ENCODE data around the gene SULT1B1.

SULT1B1 gene

GRCh38 chr4:69763233-69763632 lies 2.8 kb upstream of the SULT1B1 start:
- H3K36me3 ChIP-seq (ENCODE audit: insufficient read depth, low read length): no peaks in the 10 kb centered on the region
- H4K20me1 ChIP-seq (ENCODE audit: insufficient read depth, low read length): no peaks in the 10 kb centered on the region
- no peaks in the 10 kb centered on the region for H3K4me1 ChIP-seq (ENCODE audit: insufficient read depth, low read length, severe bottlenecking)
- H3K9ac ChIP-seq (ENCODE audit: low read length): no peak overlapping the region
- no peaks in the 10 kb centered on the region for H3K27me3 ChIP-seq (ENCODE audit: insufficient read depth, low read length)
- no peaks in the 10 kb centered on the region for H3K9me2 ChIP-seq (ENCODE audit: low read depth, low read length)
- no peak overlapping the region for H3K4me2 ChIP-seq (ENCODE audit: low read length)
- no peak overlapping the region for H3K27ac ChIP-seq (ENCODE audit: low read depth, low read length, poor library complexity, severe bottlenecking)
- H3K4me3 ChIP-seq (ENCODE audit: low read depth, low read length, poor library complexity, severe bottlenecking): no peak overlapping the region
- H3F3A ChIP-seq (ENCODE audit: insufficient read depth, low read length): no peaks in the 10 kb centered on the region
- no peak overlapping the region for H2AFZ ChIP-seq (ENCODE audit: low read length)
- no peaks in the 10 kb centered on the region for H3K9me3 ChIP-seq (ENCODE audit: low read length)
- TF ChIP-seq CTCF (IDR thresholded peaks at IDR 0.05; ENCODE audit: low read length): no peak
- TF ChIP-seq EZH2 (IDR thresholded peaks at IDR 0.05; ENCODE audit: borderline replicate concordance, low read length): no peak
- H3K79me2 ChIP-seq (ENCODE audit: insufficient read depth, low read length): no peaks in the 10 kb centered on the region

GRCh38 chr4:69759189-69759604 lies 1.2 kb downstream of the SULT1B1 start:
- Histone ChIP-seq H3K79me2 (ENCODE audit: insufficient read depth, low read length) (no peaks in the 10 kb centered on the region), H3K27me3 (ENCODE audit: insufficient read depth, low read length) (no peaks in the 10 kb centered on the region), H3K9ac (ENCODE audit: low read length) (no peak overlapping the region), H3K36me3 (ENCODE audit: insufficient read depth, low read length) (no peaks in the 10 kb centered on the region), H3K9me2 (ENCODE audit: low read depth, low read length) (no peaks in the 10 kb centered on the region), H3K4me3 (ENCODE audit: low read depth, low read length, poor library complexity, severe bottlenecking) (no peak overlapping the region), H4K20me1 (ENCODE audit: insufficient read depth, low read length) (no peaks in the 10 kb centered on the region), H3K27ac (ENCODE audit: low read depth, low read length, poor library complexity, severe bottlenecking) (no peak overlapping the region), H3K4me1 (ENCODE audit: insufficient read depth, low read length, severe bottlenecking) (no peaks in the 10 kb centered on the region), H2AFZ (ENCODE audit: low read length) (no peak overlapping the region), H3K4me2 (ENCODE audit: low read length) (no peak overlapping the region), H3F3A (ENCODE audit: insufficient read depth, low read length) (no peaks in the 10 kb centered on the region), H3K9me3 (ENCODE audit: low read length) (no peaks in the 10 kb centered on the region)
- TF ChIP-seq EZH2 (IDR thresholded peaks at IDR 0.05; ENCODE audit: borderline replicate concordance, low read length): no peak
- no peak for TF ChIP-seq CTCF (IDR thresholded peaks at IDR 0.05; ENCODE audit: low read length)

GRCh38 chr4:69757464-69757863 lies 3.0 kb downstream of the SULT1B1 start:
- Histone ChIP-seq H3K27ac (ENCODE audit: low read depth, low read length, poor library complexity, severe bottlenecking) (no peak overlapping the region), H3K27me3 (ENCODE audit: insufficient read depth, low read length) (no peaks in the 10 kb centered on the region), H4K20me1 (ENCODE audit: insufficient read depth, low read length) (no peaks in the 10 kb centered on the region), H3K4me2 (ENCODE audit: low read length) (no peak overlapping the region), H3K4me1 (ENCODE audit: insufficient read depth, low read length, severe bottlenecking) (no peaks in the 10 kb centered on the region), H3K9ac (ENCODE audit: low read length) (no peak overlapping the region), H3K4me3 (ENCODE audit: low read depth, low read length, poor library complexity, severe bottlenecking) (no peak overlapping the region), H3K9me2 (ENCODE audit: low read depth, low read length) (no peaks in the 10 kb centered on the region), H3F3A (ENCODE audit: insufficient read depth, low read length) (no peaks in the 10 kb centered on the region), H3K79me2 (ENCODE audit: insufficient read depth, low read length) (no peaks in the 10 kb centered on the region), H3K36me3 (ENCODE audit: insufficient read depth, low read length) (no peaks in the 10 kb centered on the region), H2AFZ (ENCODE audit: low read length) (no peak overlapping the region), H3K9me3 (ENCODE audit: low read length) (no peaks in the 10 kb centered on the region)
- TF ChIP-seq CTCF (IDR thresholded peaks at IDR 0.05; ENCODE audit: low read length): no peak
- no peak for TF ChIP-seq EZH2 (IDR thresholded peaks at IDR 0.05; ENCODE audit: borderline replicate concordance, low read length)

Data from OCI-LY1 (cell line).